GM18508 (cell line): ENCODE data around the gene XPA.
"Not testable (repeated sequence)": the region's sequence is repeated elsewhere in the genome, so short reads cannot be mapped to it uniquely, and the experiment has no call there.

Experiments
- ATAC-seq: cut with Tn5 transposase; IDR thresholded peaks from one replicate; pipeline ENCODE4 v1.9.1; 2021; ENCODE audit warnings: moderate number of reproducible peaks; ENCODE audit not compliant: insufficient read depth, unreplicated experiment

XPA gene

GRCh38 chr9:97696803-97697601 lies at the start of gene XPA:
Gene XPA (minus strand): TSS chr9:97697340. CDS start chr9:97697292, 48 bp downstream.
- peak; percentile 80 for ATAC-seq

GRCh38 chr9:97744710-97745708 lies 47.9 kb upstream of the XPA start:
- no peak for ATAC-seq

- not testable (repeated sequence) for ATAC-seq
Measured at GRCh38 chr9:97744025-97744424, 46.9 kb upstream of the XPA start.

GRCh38 chr9:97742545-97742944 lies 45.4 kb upstream of the XPA start:
- ATAC-seq, result no peak

GRCh38 chr9:97741947-97742346 lies 44.8 kb upstream of the XPA start:
- ATAC-seq, result no peak

- ATAC-seq, result no peak
Measured at GRCh38 chr9:97740848-97741821, 44.0 kb upstream of the XPA start.

GRCh38 chr9:97737429-97737828 lies 40.3 kb upstream of the XPA start:
- no peak for ATAC-seq

GRCh38 chr9:97735070-97735600 lies 38.0 kb upstream of the XPA start:
- no peak for ATAC-seq

GRCh38 chr9:97726716-97727115 lies 29.6 kb upstream of the XPA start:
- no peak for ATAC-seq

GRCh38 chr9:97723819-97724218 lies 26.7 kb upstream of the XPA start:
- ATAC-seq, result no peak

- no peak for ATAC-seq
Measured at GRCh38 chr9:97722331-97722730, 25.2 kb upstream of the XPA start.

GRCh38 chr9:97721396-97721795 lies 24.3 kb upstream of the XPA start:
- ATAC-seq, result no peak

- ATAC-seq, result no peak
Measured at GRCh38 chr9:97717866-97718265, 20.7 kb upstream of the XPA start.

- ATAC-seq, result no peak
Measured at GRCh38 chr9:97714435-97714834, 17.3 kb upstream of the XPA start.

GRCh38 chr9:97711223-97711626 lies 14.1 kb upstream of the XPA start:
- ATAC-seq, result no peak

- no peak for ATAC-seq
Measured at GRCh38 chr9:97710356-97711222, 13.4 kb upstream of the XPA start.

GRCh38 chr9:97706246-97706645 lies 9.1 kb upstream of the XPA start:
- no peak for ATAC-seq

- no peak for ATAC-seq
Measured at GRCh38 chr9:97705354-97705950, 8.3 kb upstream of the XPA start.
